SU-DHL-6 (cell line): ENCODE results near the gene ADCY6.
A peak's percentile ranks its signal among the peaks of the same experiment; 100 is the strongest.

Experiments
- H2AFZ ChIP-seq: fragments of 200-600 bp; sonication (generic); 2 replicates; pipeline ENCODE4 v1.6.1; 2014; ENCODE audit warnings: low read depth, mild to moderate bottlenecking, moderate library complexity, mixed read lengths, antibody characterized with exemption, low read length; ENCODE audit not compliant: severe bottlenecking
- H3F3A ChIP-seq: fragments of 200-600 bp; shearing (Covaris generic); 2 replicates; pipeline ENCODE4 v1.6.0; 2016; ENCODE audit warnings: antibody characterized with exemption, mild to moderate bottlenecking; ENCODE audit not compliant: insufficient read depth
- H3K27ac ChIP-seq: fragments of 200-600 bp; sonication (generic); 2 replicates; pipeline ENCODE4 v1.5.1; 2016; ENCODE audit warnings: low read depth, mild to moderate bottlenecking, low read length, moderate library complexity, mixed read lengths
- H3K27me3 ChIP-seq: fragments of 200-600 bp; sonication (generic), shearing (Covaris generic); 2 replicates; pipeline ENCODE4 v1.6.0; 2014; ENCODE audit warnings: mild to moderate bottlenecking, low read length
- H3K36me3 ChIP-seq: fragments of 200-600 bp; sonication (generic); 2 replicates; pipeline ENCODE4 v1.6.1; 2014; ENCODE audit warnings: mild to moderate bottlenecking, low read length, mixed read lengths
- H3K4me2 ChIP-seq: fragments of 300-600, 200-600 bp; shearing (Covaris generic), sonication (generic); 2 replicates; pipeline ENCODE4 v1.6.0; 2014; ENCODE audit warnings: low read length, low read depth, mild to moderate bottlenecking; ENCODE audit not compliant: poor library complexity, severe bottlenecking
- H3K4me3 ChIP-seq: fragments of 200-600 bp; sonication (generic); 2 replicates; pipeline ENCODE4 v1.5.1; 2014; ENCODE audit warnings: antibody characterized with exemption, low read length, mild to moderate bottlenecking, mixed read lengths; ENCODE audit not compliant: insufficient read depth, poor library complexity, severe bottlenecking
- H3K79me2 ChIP-seq: fragments of 200-600 bp; sonication (generic); 2 replicates; pipeline ENCODE4 v1.6.1; 2014; ENCODE audit warnings: mild to moderate bottlenecking, low read length, moderate library complexity; ENCODE audit not compliant: insufficient read depth
- H3K9ac ChIP-seq: fragments of 200-600 bp; sonication (generic); 2 replicates; pipeline ENCODE4 v1.7.0; 2014; ENCODE audit warnings: mild to moderate bottlenecking, low read length
- H3K9me2 ChIP-seq: fragments of 200-600 bp; sonication (generic); replicated peaks from 2 replicates; pipeline ENCODE4 v1.6.1; 2014; ENCODE audit warnings: low read length; ENCODE audit not compliant: insufficient read depth
- H3K9me3 ChIP-seq: fragments of 200-600 bp; sonication (generic); 2 replicates; pipeline ENCODE4 v1.6.1; 2014; ENCODE audit warnings: low read length, mixed read lengths; ENCODE audit not compliant: insufficient read depth
- H4K20me1 ChIP-seq: fragments of 200-600 bp; sonication (generic); 2 replicates; pipeline ENCODE4 v1.6.1; 2014; ENCODE audit warnings: low read depth, mild to moderate bottlenecking, antibody characterized with exemption, low read length, moderate library complexity, mixed read lengths
- EZH2phosphoT487 ChIP-seq: fragments of 200-600 bp; sonication (generic), shearing (Covaris generic); conservative IDR thresholded peaks from 2 replicates; pipeline ENCODE4 v1.6.1; 2018; ENCODE audit warnings: mild to moderate bottlenecking, antibody characterized with exemption, low read length, moderate library complexity, mixed read lengths
- TF ChIP-seq, protein P1 (sequence below): fragments of 200-600 bp; sonication (generic); IDR thresholded peaks from one replicate; pipeline ENCODE4 v1.5.1; 2017; ENCODE audit warnings: antibody characterized with exemption, mild to moderate bottlenecking, low read length, moderate library complexity; ENCODE audit not compliant: insufficient read depth, poor library complexity, severe bottlenecking

The ADCY6 gene

DNA sequence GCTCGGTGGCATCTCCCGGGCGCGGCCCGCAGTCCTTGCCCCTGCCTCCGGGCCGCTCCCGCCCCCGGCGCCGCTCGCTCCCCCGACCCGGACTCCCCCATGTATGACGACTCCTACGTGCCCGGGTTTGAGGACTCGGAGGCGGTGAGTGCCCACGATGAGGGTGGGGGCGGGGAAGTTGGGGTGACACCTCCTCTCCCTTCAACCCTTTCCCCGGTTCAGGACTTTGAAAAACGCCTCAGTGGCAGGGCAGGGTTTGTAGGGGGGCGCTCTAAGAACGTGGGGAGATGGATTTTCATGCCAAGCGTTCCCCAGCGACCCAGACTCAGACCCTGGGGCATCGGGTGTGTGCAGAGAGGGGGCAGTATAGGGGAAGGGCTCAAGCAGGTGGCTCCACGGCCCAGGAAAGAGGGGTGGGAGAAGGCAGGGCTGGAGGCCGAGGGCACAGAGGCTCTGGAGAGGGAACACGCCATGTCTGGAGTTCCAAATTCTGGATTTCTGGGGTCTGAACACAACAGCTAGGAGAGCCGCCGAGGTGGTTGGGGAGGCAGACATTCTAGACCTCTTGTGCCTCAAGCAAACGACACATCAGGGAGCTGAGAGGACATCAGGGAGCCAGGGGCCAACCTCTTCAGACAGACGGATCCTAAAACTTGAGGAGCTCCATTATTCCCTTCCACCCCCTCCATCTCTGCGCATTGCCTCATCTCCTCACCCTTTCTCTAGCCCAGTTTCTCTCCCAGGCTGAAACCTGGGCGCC is 30.1 kb upstream of the ADCY6 start:
- Histone ChIP-seq H2AFZ (no peak overlapping the region), H3F3A (peaks cover 15% of the 10 kb centered on the region), H3K9ac (peak overlapping the region; percentile 61), H3K4me3 (peak overlapping the region; percentile 63), H4K20me1 (no peaks in the 10 kb centered on the region), H3K27ac (no peak overlapping the region), H3K9me2 (no peaks in the 10 kb centered on the region), H3K27me3 (no peaks in the 10 kb centered on the region), H3K4me2 (peak overlapping the region; percentile 83), H3K9me3 (no peaks in the 10 kb centered on the region), H3K79me2 (no peaks in the 10 kb centered on the region), H3K36me3 (no peaks in the 10 kb centered on the region)
- TF ChIP-seq, protein P1, sequence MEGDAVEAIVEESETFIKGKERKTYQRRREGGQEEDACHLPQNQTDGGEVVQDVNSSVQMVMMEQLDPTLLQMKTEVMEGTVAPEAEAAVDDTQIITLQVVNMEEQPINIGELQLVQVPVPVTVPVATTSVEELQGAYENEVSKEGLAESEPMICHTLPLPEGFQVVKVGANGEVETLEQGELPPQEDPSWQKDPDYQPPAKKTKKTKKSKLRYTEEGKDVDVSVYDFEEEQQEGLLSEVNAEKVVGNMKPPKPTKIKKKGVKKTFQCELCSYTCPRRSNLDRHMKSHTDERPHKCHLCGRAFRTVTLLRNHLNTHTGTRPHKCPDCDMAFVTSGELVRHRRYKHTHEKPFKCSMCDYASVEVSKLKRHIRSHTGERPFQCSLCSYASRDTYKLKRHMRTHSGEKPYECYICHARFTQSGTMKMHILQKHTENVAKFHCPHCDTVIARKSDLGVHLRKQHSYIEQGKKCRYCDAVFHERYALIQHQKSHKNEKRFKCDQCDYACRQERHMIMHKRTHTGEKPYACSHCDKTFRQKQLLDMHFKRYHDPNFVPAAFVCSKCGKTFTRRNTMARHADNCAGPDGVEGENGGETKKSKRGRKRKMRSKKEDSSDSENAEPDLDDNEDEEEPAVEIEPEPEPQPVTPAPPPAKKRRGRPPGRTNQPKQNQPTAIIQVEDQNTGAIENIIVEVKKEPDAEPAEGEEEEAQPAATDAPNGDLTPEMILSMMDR: peak; percentile 29
- no peak for TF ChIP-seq EZH2phosphoT487

DNA sequence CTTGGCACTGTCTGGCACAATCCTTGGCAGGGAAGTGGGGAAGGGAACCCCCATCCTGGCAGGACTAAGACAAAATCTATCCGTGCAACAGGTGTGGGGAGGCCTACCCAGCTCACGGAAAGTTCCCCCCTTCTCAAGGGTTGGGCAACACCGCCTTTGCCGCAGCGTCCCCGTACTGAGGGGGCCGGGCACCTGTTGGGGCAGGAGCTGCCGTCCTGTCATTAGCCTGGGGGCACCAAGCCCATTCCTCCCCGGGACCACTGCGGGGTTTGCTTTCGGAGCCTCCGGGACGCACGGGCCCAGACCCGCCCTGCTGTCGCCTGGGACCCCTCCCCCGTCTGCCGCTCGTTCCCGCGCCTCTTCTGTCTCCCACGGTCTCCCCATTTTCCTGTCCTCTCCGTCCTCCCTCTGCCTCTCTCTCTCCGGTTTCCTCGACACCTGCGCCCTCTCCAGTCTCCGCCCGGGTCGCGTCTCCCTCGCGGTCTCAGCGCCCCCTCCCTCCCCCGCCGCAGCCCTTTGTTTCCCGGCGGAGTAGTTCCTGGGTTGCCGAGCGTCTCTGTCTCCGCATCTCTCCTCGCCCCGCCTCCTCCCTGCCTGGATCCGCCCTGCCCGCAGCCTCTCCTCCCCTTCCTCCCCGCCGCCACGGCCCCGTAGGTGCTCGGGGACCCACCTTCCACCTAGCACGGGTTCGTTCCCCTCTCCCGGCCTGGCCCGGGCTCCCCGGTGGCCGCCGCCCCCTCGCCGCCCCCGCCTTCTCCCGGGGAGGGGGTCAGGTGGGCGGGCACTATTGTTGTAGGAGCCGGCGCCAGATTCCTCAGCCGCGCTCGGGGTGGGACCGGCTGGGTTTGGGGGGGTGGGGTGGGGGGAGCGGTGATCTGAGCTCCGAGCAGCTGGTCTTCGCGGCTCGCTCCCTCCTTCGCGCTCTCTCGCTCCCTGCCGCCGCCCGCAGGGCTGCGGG is 29.3 kb upstream of the ADCY6 start, which contains the start of gene CACNB3:
TSS of gene CACNB3 (plus strand) at position 624 of the 958 bp plus-strand sequence. CDS start 434 bp downstream, outside the sequence.
- TF ChIP-seq, protein P1: no peak
- TF ChIP-seq EZH2phosphoT487: no peak
- Histone ChIP-seq H2AFZ (peak within 1 kb of the TSS; percentile 75), H3K9me3 (no peaks in the 10 kb centered on the region), H3K4me3 (peak within 1 kb of the TSS; percentile 63), H3K27me3 (no peaks in the 10 kb centered on the region), H3F3A (peaks cover 15% of the 10 kb centered on the region), H3K9me2 (no peaks in the 10 kb centered on the region), H4K20me1 (no peaks in the 10 kb centered on the region), H3K79me2 (no peaks in the 10 kb centered on the region), H3K9ac (peak within 1 kb of the TSS; percentile 61), H3K27ac (no peak within 1 kb of the TSS), H3K36me3 (no peaks in the 10 kb centered on the region), H3K4me2 (peak within 1 kb of the TSS; percentile 83)

DNA sequence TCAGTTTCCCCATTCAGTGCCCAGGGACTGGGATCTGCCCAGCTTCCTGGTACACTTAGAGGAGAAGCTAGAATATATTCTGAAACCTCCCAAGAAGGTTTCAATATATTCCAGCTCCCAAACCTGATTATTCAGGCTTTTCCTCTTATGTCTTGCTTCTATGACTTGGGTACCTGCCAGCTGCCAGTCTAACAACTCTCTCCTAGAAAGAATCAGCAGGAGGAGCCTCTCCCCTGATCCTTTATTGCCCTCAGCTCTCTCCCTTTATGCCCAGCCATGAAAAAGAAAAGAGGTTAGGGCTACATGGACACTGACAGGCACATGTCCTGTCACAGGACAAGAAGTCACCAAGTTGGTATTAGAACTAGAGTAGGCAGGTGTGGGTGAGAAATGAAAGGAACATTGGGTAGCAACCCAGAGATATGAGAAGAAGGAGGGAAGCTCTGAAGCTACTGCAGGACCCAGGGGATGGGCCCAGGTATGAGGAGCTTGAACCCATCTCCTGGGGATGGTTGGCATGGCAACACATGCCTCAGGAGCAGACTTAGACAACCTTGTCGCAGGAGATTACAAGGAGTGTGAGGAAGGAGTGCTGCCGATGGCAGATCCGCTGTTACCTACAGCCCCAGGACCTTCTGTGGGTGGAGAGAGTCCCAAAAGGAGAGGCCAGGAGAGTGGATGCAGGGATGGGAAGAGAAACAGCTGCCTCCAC is 27.4 kb upstream of the ADCY6 start:
- Histone ChIP-seq H3F3A (peaks cover 15% of the 10 kb centered on the region), H3K36me3 (no peaks in the 10 kb centered on the region), H3K4me2 (peak overlapping the region; percentile 95), H3K9me3 (no peaks in the 10 kb centered on the region), H2AFZ (no peak overlapping the region), H3K4me3 (no peak overlapping the region), H3K9me2 (no peaks in the 10 kb centered on the region), H3K79me2 (no peaks in the 10 kb centered on the region), H3K27me3 (no peaks in the 10 kb centered on the region), H4K20me1 (no peaks in the 10 kb centered on the region), H3K9ac (peak overlapping the region; percentile 87; the same call in 1 of the 2 replicates), H3K27ac (no peak overlapping the region)
- TF ChIP-seq, protein P1: no peak
- no peak for TF ChIP-seq EZH2phosphoT487
